Sigmoid colon (tissue), 4 donors: Measurements from ENCODE around the gene MEPE.

Source experiments
- EP300 ChIP-seq, 4 donors: sonication (generic); formaldehyde crosslinking; IDR thresholded peaks; one replicate each; pipeline ENCODE4 v1.6.1; 2017; ENCODE audit warnings: antibody characterized with exemption in 4 of 4
- POLR2A ChIP-seq, 2 donors: fragments of 450-650 bp; IDR thresholded peaks; one replicate each; pipeline ENCODE4 v1.6.1; 2016; ENCODE audit warnings: antibody characterized with exemption in 2 of 2, mild to moderate bottlenecking in 2 of 2, moderate library complexity in 2 of 2
- POLR2AphosphoS5 ChIP-seq, 4 donors: sonication (generic); formaldehyde crosslinking; IDR thresholded peaks; one replicate each; pipeline ENCODE4 v1.6.1; 2017; ENCODE audit warnings: antibody characterized with exemption in 4 of 4
- TF ChIP-seq, protein P1 (sequence below), 4 experiments: fragments of 450-650 bp in 3 of 4; fragments of 200-600 bp in 1 of 4; IDR thresholded peaks; one replicate each; pipeline ENCODE4 v1.5.1; 2016 to 2019; ENCODE audit warnings: antibody characterized with exemption in 4 of 4, mild to moderate bottlenecking in 3 of 4, moderate library complexity in 2 of 4

- TF ChIP-seq POLR2AphosphoS5 (IDR thresholded peaks at IDR 0.05) (no peak), POLR2A (IDR thresholded peaks at IDR 0.05) (no peak), EP300 (IDR thresholded peaks at IDR 0.05) (no peak)
- TF ChIP-seq, protein P1, sequence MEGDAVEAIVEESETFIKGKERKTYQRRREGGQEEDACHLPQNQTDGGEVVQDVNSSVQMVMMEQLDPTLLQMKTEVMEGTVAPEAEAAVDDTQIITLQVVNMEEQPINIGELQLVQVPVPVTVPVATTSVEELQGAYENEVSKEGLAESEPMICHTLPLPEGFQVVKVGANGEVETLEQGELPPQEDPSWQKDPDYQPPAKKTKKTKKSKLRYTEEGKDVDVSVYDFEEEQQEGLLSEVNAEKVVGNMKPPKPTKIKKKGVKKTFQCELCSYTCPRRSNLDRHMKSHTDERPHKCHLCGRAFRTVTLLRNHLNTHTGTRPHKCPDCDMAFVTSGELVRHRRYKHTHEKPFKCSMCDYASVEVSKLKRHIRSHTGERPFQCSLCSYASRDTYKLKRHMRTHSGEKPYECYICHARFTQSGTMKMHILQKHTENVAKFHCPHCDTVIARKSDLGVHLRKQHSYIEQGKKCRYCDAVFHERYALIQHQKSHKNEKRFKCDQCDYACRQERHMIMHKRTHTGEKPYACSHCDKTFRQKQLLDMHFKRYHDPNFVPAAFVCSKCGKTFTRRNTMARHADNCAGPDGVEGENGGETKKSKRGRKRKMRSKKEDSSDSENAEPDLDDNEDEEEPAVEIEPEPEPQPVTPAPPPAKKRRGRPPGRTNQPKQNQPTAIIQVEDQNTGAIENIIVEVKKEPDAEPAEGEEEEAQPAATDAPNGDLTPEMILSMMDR (IDR thresholded peaks at IDR 0.05) = no peak
Measured at GRCh38 chr4:87803421-87803820, 29.3 kb upstream of the MEPE start.
